LNCAP (cell line): ENCODE data around the gene CEP78.

Experiments used
- CTCF ChIP-seq: fragments of 450-650 bp; IDR thresholded peaks from 2 replicates; pipeline ENCODE4 v1.5.1; 2017; ENCODE audit warnings: mild to moderate bottlenecking

CEP78 gene

DNA sequence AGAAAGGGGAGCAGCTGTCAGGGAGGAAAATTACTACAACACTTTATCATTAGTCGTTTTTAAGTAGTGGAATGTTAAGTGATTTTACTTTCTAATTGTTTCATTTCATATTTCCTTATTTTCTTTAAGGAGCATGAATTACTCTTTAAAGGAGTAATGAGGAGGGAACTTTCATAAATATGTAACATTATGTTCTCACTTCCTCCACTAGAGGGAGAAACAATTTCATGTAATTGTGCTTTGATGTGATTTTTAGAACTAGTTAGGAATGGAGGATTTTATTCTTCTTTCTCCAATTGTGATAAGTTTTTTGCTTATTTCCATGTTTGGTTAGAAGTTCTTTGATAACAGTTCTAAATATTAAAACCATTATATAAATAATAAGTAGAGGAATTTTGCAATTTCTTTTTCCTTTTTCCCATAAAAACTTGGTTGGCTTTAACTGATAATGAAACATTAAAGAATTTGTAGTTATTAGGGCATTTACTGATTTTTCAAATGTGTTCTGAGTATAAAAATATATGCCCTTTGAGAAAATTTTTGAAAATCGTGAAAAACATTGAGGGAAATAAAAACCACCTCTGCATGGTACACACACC lies 25.6 kb downstream of the CEP78 start:
- peak; percentile 71 for TF ChIP-seq CTCF

GRCh38 chr9:78262655-78263054 lies 26.8 kb downstream of the CEP78 start:
- no peak for TF ChIP-seq CTCF

- no peak for TF ChIP-seq CTCF
Measured at GRCh38 chr9:78267889-78268288, 32.0 kb downstream of the CEP78 start.

GRCh38 chr9:78269784-78270183 lies 33.9 kb downstream of the CEP78 start:
- TF ChIP-seq CTCF = no peak

GRCh38 chr9:78272307-78272706 lies 36.4 kb downstream of the CEP78 start:
- TF ChIP-seq CTCF = no peak

DNA sequence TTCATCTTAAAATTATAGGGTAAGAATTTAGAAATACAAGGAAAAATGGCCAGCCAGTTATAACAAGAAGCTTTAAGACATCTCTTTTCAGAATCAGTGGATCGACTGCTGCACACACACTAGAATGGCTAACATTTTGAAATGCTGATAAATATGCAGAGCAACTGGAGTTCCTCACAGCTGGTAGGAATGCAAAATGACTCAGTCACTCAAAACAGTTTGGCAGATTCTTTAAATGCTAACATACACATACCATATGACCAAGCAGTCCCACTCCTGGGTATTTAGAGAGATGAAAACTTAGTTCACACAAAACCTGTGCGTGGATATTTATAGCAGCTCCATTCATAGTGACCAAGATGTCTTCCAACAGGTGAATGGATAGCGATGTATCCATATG lies 37.9 kb downstream of the CEP78 start:
- TF ChIP-seq CTCF = no peak

GRCh38 chr9:78278177-78278777 lies 42.4 kb downstream of the CEP78 start:
- TF ChIP-seq CTCF = no peak

GRCh38 chr9:78278801-78279200 lies 42.9 kb downstream of the CEP78 start:
- TF ChIP-seq CTCF = no peak
